K562 (cell line): ENCODE results near the gene HS3ST4. TPM values are rescaled to one million over a fixed set of nuclear protein-coding genes. Genes with fewer than 3 reads are reported as not detected.

Experiments
- ATAC-seq: fragments of 200-7000 bp; cut with Tn5 transposase; 3 replicates; pipeline ENCODE4 v1.9.1; 2020; ENCODE audit warnings: moderate library complexity
- BruUV-seq: library from RNA; stranded (reverse); fragments of 400-500 nt; replicated peaks from 2 replicates; lab custom pipeline; 2021; lab: Mats Ljungman, UMichigan
- CTCF ChIA-PET: fragments of 300-600 bp; formaldehyde crosslinking; extraction: SDS; loops from one replicate; lab custom pipeline; 2021; ENCODE audit warnings: low intra/inter-chr PET ratio; lab: Yijun Ruan, JAX
- POLR2A ChIA-PET: fragments of 300-600, 350-650 bp; sonication (Branson Sonifier 250); formaldehyde crosslinking; extraction: SDS; loops from one replicate; lab custom pipeline; 2021; ENCODE audit warnings: antibody characterized with exemption, inconsistent platforms; lab: Yijun Ruan, JAX
- DNase-seq, 4 experiments: peaks; one replicate each; pipeline versions ENCODE4 v3.0.0 to v3.0.0-alpha.2; 2011 to 2018; ENCODE audit warnings: low spot score in 3 of 4, mixed read lengths in 3 of 4; ENCODE audit errors: extremely low read depth in 1 of 4
- FAIRE-seq: peaks from 2 replicates; lab custom pipeline; 2011; peaks lifted over from hg19 to GRCh38; lab: Jason Lieb, UNC
- H2AFZ ChIP-seq: 2 replicates; pipeline ENCODE4 v1.6.0; 2011; ENCODE audit warnings: low read depth, low read length, control low read depth, inconsistent platforms
- H3K27ac ChIP-seq: fragments of 200-600 bp; 3 replicates; pipeline ENCODE4 v1.8.0; 2011; ENCODE audit warnings: low read depth, mild to moderate bottlenecking, control low read depth, inconsistent platforms, low read length, moderate library complexity, mixed read lengths; ENCODE audit errors: extremely low read depth
- H3K27me3 ChIP-seq, 2 experiments: fragments of 300-600 bp in 1 of 2; 2 replicates in 1 of 2; 3 replicates in 1 of 2; pipeline versions ENCODE4 v1.6.0 to v1.8.0; 2011; ENCODE audit warnings: inconsistent platforms in 2 of 2, low read length in 2 of 2, mild to moderate bottlenecking in 1 of 2, mixed read lengths in 1 of 2, moderate library complexity in 1 of 2; ENCODE audit not compliant: control insufficient read depth in 2 of 2, insufficient read depth in 2 of 2
- H3K36me3 ChIP-seq: fragments of 300-600 bp; 3 replicates; pipeline ENCODE4 v1.8.0; 2011; ENCODE audit warnings: mild to moderate bottlenecking, low read length, inconsistent platforms; ENCODE audit not compliant: control insufficient read depth, insufficient read depth
- H3K4me1 ChIP-seq, 2 experiments: fragments of 200-600 bp in 1 of 2; replicated peaks in 1 of 2; 2 replicates in 1 of 2; 3 replicates in 1 of 2; pipeline versions ENCODE4 v1.5.1 to v1.8.0; 2011; ENCODE audit warnings: inconsistent platforms in 2 of 2, low read length in 2 of 2, mild to moderate bottlenecking in 1 of 2, mixed read lengths in 1 of 2, moderate library complexity in 1 of 2; ENCODE audit not compliant: control insufficient read depth in 2 of 2, insufficient read depth in 2 of 2
- H3K4me2 ChIP-seq: 2 replicates; pipeline ENCODE4 v1.6.1; 2011; ENCODE audit warnings: low read length, control low read depth, inconsistent platforms, mixed read lengths; ENCODE audit not compliant: insufficient read depth
- H3K4me3 ChIP-seq: fragments of 200-600 bp; sonication (generic), shearing (Covaris generic); 2 replicates; pipeline ENCODE4 v1.5.1; 2016; ENCODE audit warnings: control low read depth, inconsistent platforms
- H3K79me2 ChIP-seq: fragments of 200-600 bp; 3 replicates; pipeline ENCODE4 v1.8.0; 2011; ENCODE audit warnings: low read length, inconsistent platforms; ENCODE audit not compliant: control insufficient read depth, insufficient read depth
- H3K9ac ChIP-seq, 2 experiments: 2 replicates each; pipeline versions ENCODE4 v1.6.0 to v1.6.1; 2011; ENCODE audit warnings: low read depth in 2 of 2, low read length in 2 of 2, control low read depth in 1 of 2, inconsistent platforms in 1 of 2, mild to moderate bottlenecking in 1 of 2, mixed read lengths in 1 of 2; ENCODE audit not compliant: insufficient read depth in 1 of 2
- H3K9me1 ChIP-seq: one replicate; pipeline ENCODE4 v1.6.0; 2011; ENCODE audit warnings: inconsistent platforms, mild to moderate bottlenecking, low read length, moderate library complexity; ENCODE audit not compliant: control insufficient read depth, insufficient read depth
- H3K9me3 ChIP-seq: replicated peaks from 2 replicates; pipeline ENCODE4 v1.5.1; 2011; ENCODE audit warnings: low read depth, low read length, inconsistent platforms; ENCODE audit not compliant: control insufficient read depth, insufficient read depth
- H4K20me1 ChIP-seq: replicated peaks from 2 replicates; pipeline ENCODE4 v1.6.1; 2011; ENCODE audit warnings: low read length, inconsistent platforms, mixed read lengths; ENCODE audit not compliant: control insufficient read depth, insufficient read depth
- ASH1L ChIP-seq: fragments of 450-650 bp; IDR thresholded peaks from 2 replicates; pipeline ENCODE4 v1.6.1; 2018; ENCODE audit warnings: borderline replicate concordance, mild to moderate bottlenecking, low read depth; ENCODE audit not compliant: partially characterized antibody
- CAMTA2 ChIP-seq: fragments of 250-450 bp; sonication (Bioruptor Pico); conservative IDR thresholded peaks from 2 replicates; pipeline ENCODE4 v1.5.1; 2022
- KAT8 ChIP-seq: fragments of 450-650 bp; IDR thresholded peaks from 2 replicates; pipeline ENCODE4 v1.6.1; 2016; ENCODE audit warnings: low read depth, mild to moderate bottlenecking
- MIER1 ChIP-seq: fragments of 450-650 bp; IDR thresholded peaks from 2 replicates; pipeline ENCODE4 v1.6.1; 2016; ENCODE audit warnings: antibody characterized with exemption, mild to moderate bottlenecking, low read depth
- MTA3 ChIP-seq: fragments of 450-650 bp; formaldehyde crosslinking; IDR thresholded peaks from 2 replicates; pipeline ENCODE4 v1.6.1; 2017; ENCODE audit warnings: mild to moderate bottlenecking, borderline replicate concordance
- NEUROD1 ChIP-seq: fragments of 150-350 bp; IDR thresholded peaks from 2 replicates; pipeline ENCODE4 v1.6.1; 2014; ENCODE audit warnings: borderline replicate concordance, low read length, low read depth; ENCODE audit not compliant: partially characterized antibody
- PKNOX1 ChIP-seq: fragments of 450-650 bp; IDR thresholded peaks from 2 replicates; pipeline ENCODE4 v1.6.1; 2016
- TCFL5 ChIP-seq: fragments of 250-450 bp; sonication (Bioruptor Pico); conservative IDR thresholded peaks from 2 replicates; pipeline ENCODE4 v1.6.1; 2021; ENCODE audit warnings: mild to moderate bottlenecking, moderate library complexity, matching md5 sums
- U2AF1 ChIP-seq: fragments of 200-400 bp; formaldehyde crosslinking; optimal IDR thresholded peaks from 2 replicates; pipeline ENCODE3; 2017; ENCODE audit warnings: mild to moderate bottlenecking, low read depth, low read length, moderate library complexity
- ZFPM2 ChIP-seq: fragments of 250-450 bp; sonication (Bioruptor Pico); IDR thresholded peaks from 2 replicates; pipeline ENCODE4 v1.5.1; 2022; ENCODE audit warnings: mild to moderate bottlenecking
- ZNF280A ChIP-seq: fragments of 450-650 bp; IDR thresholded peaks from 2 replicates; pipeline ENCODE4 v1.6.1; 2018; ENCODE audit warnings: mild to moderate bottlenecking, low read depth; ENCODE audit not compliant: partially characterized antibody
- ZNF696 ChIP-seq: fragments of 250-450 bp; sonication (Bioruptor Pico); conservative IDR thresholded peaks from 2 replicates; pipeline ENCODE4 v1.4.0; 2020; ENCODE audit warnings: mild to moderate bottlenecking, moderate library complexity
- WGBS: fragments of 100-300 bp; shearing (Covaris generic); methylation state at CpG from one replicate; pipeline ENCODE4 v1.1.6; 2016; ENCODE audit warnings: low coverage, mixed read lengths; ENCODE audit not compliant: insufficient coverage; ENCODE audit errors: missing lambda C conversion rate; 5-methylcytosine and 5-hydroxymethylcytosine counted together
- in situ Hi-C: fragments of 300-500 bp; cut with MboI; formaldehyde crosslinking; loops from 4 replicates; pipeline ENCODE4 v1.15.0; 2018; ENCODE audit warnings: inconsistent platforms, mixed read lengths
- intact Hi-C: fragments of 100-400 bp; cut with micrococcal nuclease; formaldehyde crosslinking; loops from 2 replicates; pipeline ENCODE4 v1.14.2; 2022
- polyA plus RNA-seq, 8 experiments: library from polyadenylated mRNA; depleted of rRNA in 4 of 8; stranded (reverse) in 5 of 8; unstranded in 3 of 8; fragments of >200 nt; fragmentation: Nextera tagmentation in 2 of 8; fragmentation: Illumina TruSeq in 1 of 8; extraction: Ambion mirVana in 2 of 8; extraction: Trizol in 1 of 8; gene quantifications; 2 replicates each; pipeline versions ENCODE4 v1.2.1 to v1.2.3, GENCODE V29; 2011 to 2014; ENCODE audit warnings: inconsistent platforms in 1 of 8, missing spikeins in 1 of 8
- total RNA-seq, 7 experiments: library from RNA; depleted of rRNA in 6 of 7; stranded (reverse); fragments of >200 nt in 6 of 7; fragmentation: Illumina TruSeq in 2 of 7; extraction: Trizol in 2 of 7; gene quantifications; 2 replicates each; pipeline versions ENCODE4 v1.2.1 to v1.2.3, GENCODE V29; 2011 to 2021; ENCODE audit warnings: low replicate concordance in 1 of 7

The HS3ST4 gene
- total and polyA plus RNA-seq, 9 of the 15 experiments (the other 6 are each of a cell fraction or from before 2014, with no cell fraction given), result not detected

- ChIA-PET CTCF (no interaction called here), POLR2A (no interaction called here)
- Histone ChIP-seq H3K4me1 (no peaks in the 10 kb centered on the region), H3K9me3 (no peaks in the 10 kb centered on the region), H4K20me1 (no peaks in the 10 kb centered on the region), H3K27me3 (no peaks in the 10 kb centered on the region), H3K4me2 (no peak overlapping the region), H3K9ac (no peak overlapping the region), H2AFZ (no peak overlapping the region), H3K9me1 (no peaks in the 10 kb centered on the region), H3K79me2 (no peaks in the 10 kb centered on the region), H3K27ac (no peak overlapping the region), H3K4me3 (no peak overlapping the region), H3K36me3 (no peaks in the 10 kb centered on the region)
- in situ Hi-C loops, result no loop called here
- TF ChIP-seq MIER1, result no peak
- no peak for TF ChIP-seq CAMTA2 (CRISPR knock-in tag)
- TF ChIP-seq NEUROD1, result no peak
- TF ChIP-seq PKNOX1, result no peak
- no peak for TF ChIP-seq KAT8
- no peak for TF ChIP-seq TCFL5 (CRISPR knock-in tag)
- TF ChIP-seq ZFPM2 (CRISPR knock-in tag), result no peak
- TF ChIP-seq MTA3, result no peak
- no peak for TF ChIP-seq ZNF280A
- TF ChIP-seq ZNF696, result no peak
- no peak for TF ChIP-seq U2AF1
- no peak for TF ChIP-seq ASH1L
- WGBS, result 0% methylated on average over 2 of the region's 2 CpGs
- BruUV-seq, result no TSS peak
- intact Hi-C loops, result no loop called here
- FAIRE-seq (no peak), ATAC-seq (no peak), DNase-seq (no peak)
Observed at GRCh38 chr16:26134588-26134987, 442.8 kb downstream of the HS3ST4 start.
